Inferior parietal cortex (tissue), 1 donor: Measurements from ENCODE around the gene HPCAL1.

Experiments used
- DNase-seq: peaks from one replicate; pipeline ENCODE4 v3.0.0-alpha.2; 2016; ENCODE audit errors: extremely low spot score

HPCAL1 gene

GRCh38 chr2:10336283-10336682 is 33.6 kb downstream of the HPCAL1 start:
- no peak for DNase-seq

GRCh38 chr2:10337449-10338269 is 35.0 kb downstream of the HPCAL1 start:
- no peak for DNase-seq

- no peak for DNase-seq
These were observed 35.8 kb downstream of the HPCAL1 start for GRCh38 chr2:10338270-10339188.

GRCh38 chr2:10339647-10340592 is 37.2 kb downstream of the HPCAL1 start:
- DNase-seq = no peak

- DNase-seq = no peak
These were observed 37.9 kb downstream of the HPCAL1 start for GRCh38 chr2:10340593-10340975.

GRCh38 chr2:10341193-10341592 is 38.5 kb downstream of the HPCAL1 start:
- DNase-seq = no peak

GRCh38 chr2:10342245-10342951 is 39.7 kb downstream of the HPCAL1 start:
- DNase-seq = no peak

GRCh38 chr2:10343191-10343590 is 40.5 kb downstream of the HPCAL1 start:
- DNase-seq = no peak

GRCh38 chr2:10343658-10344057 is 41.0 kb downstream of the HPCAL1 start:
- no peak for DNase-seq

- DNase-seq = no peak
These were observed 41.7 kb downstream of the HPCAL1 start for GRCh38 chr2:10344105-10345066.

GRCh38 chr2:10345126-10345525 is 42.4 kb downstream of the HPCAL1 start:
- no peak for DNase-seq

GRCh38 chr2:10345813-10346212 is 43.1 kb downstream of the HPCAL1 start:
- DNase-seq = no peak

- DNase-seq = no peak
These were observed 44.3 kb downstream of the HPCAL1 start for GRCh38 chr2:10346929-10347561.

- no peak for DNase-seq
These were observed 44.9 kb downstream of the HPCAL1 start for GRCh38 chr2:10347562-10347948.

- DNase-seq = no peak
These were observed 46.2 kb downstream of the HPCAL1 start for GRCh38 chr2:10348891-10349290.

- DNase-seq = no peak
These were observed 48.1 kb downstream of the HPCAL1 start for GRCh38 chr2:10350761-10351160.

GRCh38 chr2:10352361-10352760 is 49.7 kb downstream of the HPCAL1 start:
- no peak for DNase-seq

- no peak for DNase-seq
These were observed 50.3 kb downstream of the HPCAL1 start for GRCh38 chr2:10352972-10353371.

- DNase-seq = no peak
These were observed 51.2 kb downstream of the HPCAL1 start for GRCh38 chr2:10353931-10354330.
